ENCODE measurements around the gene KLHDC8A. TPM values are rescaled to one million over a fixed set of nuclear protein-coding genes. Genes with fewer than 3 reads are reported as not detected.

Gene KLHDC8A, protein sequence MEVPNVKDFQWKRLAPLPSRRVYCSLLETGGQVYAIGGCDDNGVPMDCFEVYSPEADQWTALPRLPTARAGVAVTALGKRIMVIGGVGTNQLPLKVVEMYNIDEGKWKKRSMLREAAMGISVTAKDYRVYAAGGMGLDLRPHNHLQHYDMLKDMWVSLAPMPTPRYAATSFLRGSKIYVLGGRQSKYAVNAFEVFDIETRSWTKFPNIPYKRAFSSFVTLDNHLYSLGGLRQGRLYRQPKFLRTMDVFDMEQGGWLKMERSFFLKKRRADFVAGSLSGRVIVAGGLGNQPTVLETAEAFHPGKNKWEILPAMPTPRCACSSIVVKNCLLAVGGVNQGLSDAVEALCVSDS
- total RNA-seq, result not detected in 2 replicates

DNA sequence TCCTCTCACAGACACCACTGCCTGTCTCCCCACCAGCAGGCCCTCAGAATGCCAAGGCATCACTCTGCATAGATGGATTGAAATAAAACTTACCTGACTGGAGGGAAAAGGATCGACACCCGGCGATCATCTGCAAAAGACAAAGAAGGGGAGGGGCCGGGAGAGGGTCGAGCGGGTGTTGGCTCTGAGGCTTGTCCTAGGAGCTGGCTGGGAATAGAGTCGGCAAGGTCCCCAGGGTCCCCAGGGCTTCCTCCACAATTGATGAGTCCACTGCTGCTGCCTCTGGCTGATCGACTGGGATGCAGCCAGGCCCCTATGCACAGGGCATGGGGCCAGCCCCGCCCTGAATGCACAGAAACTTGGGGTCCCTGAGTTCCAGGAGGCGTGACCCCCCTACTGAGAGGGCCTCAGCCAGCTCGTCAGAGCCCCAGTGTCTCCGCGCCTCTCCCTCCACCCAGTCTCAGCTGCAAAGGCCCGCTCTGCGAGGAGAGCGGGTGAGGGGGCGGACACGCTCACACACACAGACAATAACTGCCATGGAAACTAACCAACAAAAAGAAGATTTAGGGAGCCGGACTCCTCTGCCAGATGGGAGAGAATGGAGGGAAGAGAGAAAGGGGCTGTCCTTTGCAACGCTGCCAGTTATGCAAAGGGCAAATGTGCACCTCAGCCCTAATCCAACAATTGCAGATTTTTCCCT, at the start of gene KLHDC8A:
Gene KLHDC8A, minus strand, starts transcription at position 483 of the 700 bp plus-strand sequence. CDS start 13,318 bp downstream, outside the sequence.

DNA sequence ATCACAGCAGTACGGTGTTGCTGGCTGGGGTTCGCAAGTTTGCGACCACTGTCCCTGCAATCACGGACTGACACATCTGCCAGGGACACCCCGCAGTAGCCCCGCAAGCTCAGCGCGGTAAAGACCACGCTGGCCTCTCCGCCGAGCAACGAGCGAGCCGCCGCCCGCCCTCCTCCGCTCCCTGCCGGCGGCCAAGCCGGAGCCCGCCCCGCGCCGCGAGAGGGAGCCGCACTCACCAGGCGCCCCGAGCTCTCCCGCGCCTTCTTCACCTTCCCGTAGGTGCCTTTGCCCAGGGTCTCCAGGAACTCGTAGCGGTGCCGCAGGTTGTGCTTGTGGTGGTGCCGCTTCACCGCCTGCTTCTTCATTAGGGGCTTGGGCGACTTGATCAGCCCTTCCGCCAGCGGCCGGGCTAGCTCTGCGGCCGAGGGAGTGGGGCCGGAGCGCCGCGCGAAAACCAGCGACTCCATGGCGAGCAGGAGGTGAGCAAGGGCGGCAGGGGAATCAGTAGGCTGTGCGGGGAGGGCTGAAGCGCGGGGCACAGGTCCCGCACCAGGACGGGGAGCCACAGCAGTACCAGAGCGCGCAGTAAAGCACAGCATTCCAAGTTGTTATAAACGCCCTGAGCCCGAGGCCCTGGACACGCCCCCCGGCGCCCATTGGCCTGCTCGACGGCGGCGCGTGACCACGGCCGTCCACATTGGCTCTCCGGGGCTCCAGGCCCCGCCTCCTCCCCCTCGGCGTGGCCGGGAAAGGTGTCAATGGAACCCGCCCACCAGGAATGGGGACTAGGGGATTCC, 35.4 kb downstream of the KLHDC8A start, which contains the start of gene NUAK2:
Gene NUAK2, minus strand, starts transcription at position 584 of the 797 bp plus-strand sequence. Its CDS starts 117 bp downstream, at position 467.

Other genes starting within 250 kb of the KLHDC8A start
- 22.8 and 30.3 TPM in 2 replicates for gene RBBP5, start 234.9 kb downstream of the KLHDC8A start, total RNA-seq
- 14.1 and 16.1 TPM in 2 replicates for gene DSTYK, start 145.2 kb downstream of the KLHDC8A start, total RNA-seq
- 2.3 TPM in 2 replicates for gene TMCC2, start 129.0 kb downstream of the KLHDC8A start, total RNA-seq
- gene NUAK2, start 35.2 kb downstream of the KLHDC8A start, total RNA-seq, result 5.1 and 5.2 TPM in 2 replicates
- gene LEMD1, start 65.1 kb upstream of the KLHDC8A start, total RNA-seq, result not detected in 2 replicates
- gene BLACAT1, start 99.1 kb upstream of the KLHDC8A start, total RNA-seq, result not detected in 2 replicates
- gene CDK18, start 147.7 kb upstream of the KLHDC8A start, total RNA-seq, result 0.58 and 3.4 TPM in 2 replicates